GM13976 (cell line): ENCODE data around the gene DOK5.

ENCODE experiments used
- DNase-seq: peaks from one replicate; pipeline ENCODE4 v3.0.0; 2012; ENCODE audit warnings: low spot score
- in situ Hi-C: fragments of 300-500 bp; cut with MboI; formaldehyde crosslinking; loops from one replicate; pipeline ENCODE4 v1.12.0; 2022; ENCODE audit warnings: low sequenced_read_pairs, mixed read lengths, inconsistent platforms; ENCODE audit not compliant: unreplicated experiment
- TF ChIP-seq, protein P1 (sequence below): IDR thresholded peaks from 2 replicates; pipeline ENCODE4 v1.5.1; 2012; ENCODE audit warnings: borderline replicate concordance, mild to moderate bottlenecking; ENCODE audit not compliant: insufficient read depth; ENCODE audit errors: extremely low read depth, missing control alignments, control extremely low read depth

The DOK5 gene

GRCh38 chr20:54649511-54649962 lies 174.1 kb downstream of the DOK5 start:
- peak; percentile 59 for DNase-seq
- in situ Hi-C loops = loop anchor here (25.0 kb wide), 1 partner anchor 537 kb away; no protein-coding TSS in a partner anchor
- TF ChIP-seq, protein P1, sequence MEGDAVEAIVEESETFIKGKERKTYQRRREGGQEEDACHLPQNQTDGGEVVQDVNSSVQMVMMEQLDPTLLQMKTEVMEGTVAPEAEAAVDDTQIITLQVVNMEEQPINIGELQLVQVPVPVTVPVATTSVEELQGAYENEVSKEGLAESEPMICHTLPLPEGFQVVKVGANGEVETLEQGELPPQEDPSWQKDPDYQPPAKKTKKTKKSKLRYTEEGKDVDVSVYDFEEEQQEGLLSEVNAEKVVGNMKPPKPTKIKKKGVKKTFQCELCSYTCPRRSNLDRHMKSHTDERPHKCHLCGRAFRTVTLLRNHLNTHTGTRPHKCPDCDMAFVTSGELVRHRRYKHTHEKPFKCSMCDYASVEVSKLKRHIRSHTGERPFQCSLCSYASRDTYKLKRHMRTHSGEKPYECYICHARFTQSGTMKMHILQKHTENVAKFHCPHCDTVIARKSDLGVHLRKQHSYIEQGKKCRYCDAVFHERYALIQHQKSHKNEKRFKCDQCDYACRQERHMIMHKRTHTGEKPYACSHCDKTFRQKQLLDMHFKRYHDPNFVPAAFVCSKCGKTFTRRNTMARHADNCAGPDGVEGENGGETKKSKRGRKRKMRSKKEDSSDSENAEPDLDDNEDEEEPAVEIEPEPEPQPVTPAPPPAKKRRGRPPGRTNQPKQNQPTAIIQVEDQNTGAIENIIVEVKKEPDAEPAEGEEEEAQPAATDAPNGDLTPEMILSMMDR = peak; percentile 84

GRCh38 chr20:54650052-54650719 lies 174.8 kb downstream of the DOK5 start:
- no peak for DNase-seq
- TF ChIP-seq, protein P1 = no peak
- in situ Hi-C loops = loop anchor here (25.0 kb wide), 1 partner anchor 1687 kb away; no protein-coding TSS in a partner anchor

- in situ Hi-C loops = loop anchor here (25.0 kb wide), 1 partner anchor 1686 kb away; no protein-coding TSS in a partner anchor
- no peak for DNase-seq
Measured at GRCh38 chr20:54651252-54651651, 175.9 kb downstream of the DOK5 start.

GRCh38 chr20:54654450-54654849 lies 179.1 kb downstream of the DOK5 start:
- TF ChIP-seq, protein P1 = no peak
- in situ Hi-C loops = loop anchor here (25.0 kb wide), 1 partner anchor 1683 kb away; no protein-coding TSS in a partner anchor
- no peak for DNase-seq

More at GRCh38 chr20:54651252-54651651, 175.9 kb downstream of the DOK5 start:
- TF ChIP-seq, protein P1 = no peak

DNA sequence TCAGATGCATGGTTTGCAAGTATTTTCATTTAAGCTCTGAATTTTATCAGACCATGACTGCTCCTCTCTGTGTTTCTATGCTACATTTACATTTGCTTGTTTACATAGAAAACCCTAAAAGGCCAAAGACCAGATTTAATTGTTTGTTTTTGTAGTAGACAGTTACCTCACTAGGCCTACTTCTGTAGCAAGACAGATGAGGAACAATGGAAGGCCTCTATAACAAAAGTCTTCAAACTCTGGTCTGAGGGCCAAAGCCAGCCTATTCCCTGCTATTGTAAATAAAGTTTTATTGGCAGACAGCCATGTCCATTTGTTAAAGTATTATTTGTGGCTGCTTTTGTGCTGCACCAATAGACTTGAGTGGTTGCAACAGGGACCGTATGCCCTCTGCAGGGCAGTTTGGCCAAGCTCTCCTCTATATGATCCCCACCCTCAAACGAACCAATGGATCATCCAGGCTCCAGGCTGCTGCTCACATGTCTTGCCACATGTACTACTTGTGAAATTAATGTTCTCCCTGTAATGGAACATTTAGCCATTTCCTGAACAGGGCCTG lies 182.0 kb downstream of the DOK5 start:
- in situ Hi-C loops = loop anchor here (25.0 kb wide), 1 partner anchor 1680 kb away; no protein-coding TSS in a partner anchor
- no peak for DNase-seq
- TF ChIP-seq, protein P1 = no peak

- in situ Hi-C loops = loop anchor here (25.0 kb wide), 1 partner anchor 1679 kb away; no protein-coding TSS in a partner anchor
- TF ChIP-seq, protein P1 = no peak
- no peak for DNase-seq
Measured at GRCh38 chr20:54658525-54658924, 183.1 kb downstream of the DOK5 start.
